ENCODE measurements around the gene ALK. TPM values are rescaled to one million over a fixed set of nuclear protein-coding genes. Genes with fewer than 3 reads are reported as not detected.

Gene ALK
- total RNA-seq, 1 donor from 2014 or later: 2.0 TPM

- FAIRE-seq: no peak
These were observed 759.0 kb downstream of the ALK start for GRCh38 chr2:29162204-29162928.

GRCh38 chr2:29160184-29160583 lies 761.2 kb downstream of the ALK start:
- DNase-seq (ENCODE audit: low spot score in 2 of 2) (no peak), FAIRE-seq (no peak)

More at GRCh38 chr2:29162204-29162928, 759.0 kb downstream of the ALK start:
- no peak for DNase-seq (ENCODE audit: low spot score in 2 of 2)

GRCh38 chr2:29159125-29159524 lies 762.3 kb downstream of the ALK start:
- DNase-seq (ENCODE audit: low spot score in 2 of 2) (no peak), FAIRE-seq (no peak)

GRCh38 chr2:29157131-29157530 lies 764.3 kb downstream of the ALK start:
- no peak for FAIRE-seq
- DNase-seq (ENCODE audit: low spot score in 2 of 2): no peak

- DNase-seq (ENCODE audit: low spot score in 2 of 2) (no peak), FAIRE-seq (no peak)
These were observed 765.8 kb downstream of the ALK start for GRCh38 chr2:29155578-29155977.

- FAIRE-seq: no peak
- no peak for DNase-seq (ENCODE audit: low spot score in 2 of 2)
These were observed 766.8 kb downstream of the ALK start for GRCh38 chr2:29154610-29155009.

GRCh38 chr2:29147963-29148362 lies 773.4 kb downstream of the ALK start:
- FAIRE-seq: no peak
- DNase-seq (ENCODE audit: low spot score in 2 of 2): no peak

GRCh38 chr2:29146197-29146596 lies 775.2 kb downstream of the ALK start:
- no peak for DNase-seq (ENCODE audit: low spot score in 2 of 2)
- FAIRE-seq: no peak

GRCh38 chr2:29143657-29144056 lies 777.7 kb downstream of the ALK start:
- no peak for FAIRE-seq
- DNase-seq (ENCODE audit: low spot score in 2 of 2): no peak

Small RNAs within 50 kb of the gene (small RNA-seq; reads per million reads assigned to genes)
- not detected for gene RN7SL516P

Other genes starting within 250 kb of the ALK start
- 133 TPM for gene YPEL5, start 225.4 kb upstream of the ALK start, total RNA-seq